Esophagus squamous epithelium (tissue), 5 donors: ENCODE results near the gene BBX. TPM values are rescaled to one million over a fixed set of nuclear protein-coding genes. Genes with fewer than 3 reads are reported as not detected.

Source experiments
- DNase-seq: peaks from one replicate; lab custom pipeline; 2025; lab: John Stamatoyannopoulos, UW
- H3K27ac ChIP-seq, 4 donors: fragments of 200-600 bp; sonication (generic); one replicate each; pipeline ENCODE4 v1.5.1; 2016 to 2019; ENCODE audit warnings: mild to moderate bottlenecking in 1 of 4
- H3K27me3 ChIP-seq, 4 donors: fragments of 200-600 bp; sonication (generic); 1 replicate in 3 of 4; 2 replicates in 1 of 4; pipeline versions ENCODE4 v1.5.1 to v1.6.0; 2017 to 2021; ENCODE audit warnings: antibody characterized with exemption in 1 of 4
- H3K36me3 ChIP-seq, 3 donors: fragments of 200-600 bp; sonication (generic); one replicate each; pipeline ENCODE4 v1.5.1; 2016 to 2019
- H3K4me1 ChIP-seq, 3 donors: fragments of 200-600 bp; sonication (generic); one replicate each; pipeline ENCODE4 v1.5.1; 2017 to 2019
- H3K4me3 ChIP-seq, 4 donors: fragments of 200-600 bp; sonication (generic); 1 replicate in 3 of 4; 2 replicates in 1 of 4; pipeline ENCODE4 v1.5.1; 2016 to 2019; ENCODE audit warnings: mild to moderate bottlenecking in 2 of 4, moderate library complexity in 1 of 4
- H3K9me3 ChIP-seq, 3 donors: fragments of 200-600 bp; sonication (generic); one replicate each; pipeline ENCODE4 v1.5.1; 2016 to 2019
- POLR2A ChIP-seq, 4 donors: fragments of 450-650 bp; IDR thresholded peaks; one replicate each; pipeline ENCODE4 v1.6.1; 2017; ENCODE audit warnings: antibody characterized with exemption in 4 of 4, mild to moderate bottlenecking in 4 of 4, moderate library complexity in 3 of 4
- WGBS, 2 donors: methylation state at CpG; one replicate each; pipeline ENCODE4 v1.1.5; 2018; 5-methylcytosine and 5-hydroxymethylcytosine counted together
- intact Hi-C: fragments of 100-400 bp; cut with DNase I; formaldehyde crosslinking; loops from one replicate; pipeline ENCODE4 v1.15.0; 2022
- total RNA-seq, 4 donors: library from RNA; depleted of rRNA; stranded (reverse); fragments of >200 nt; gene quantifications; one replicate each; pipeline ENCODE4 v1.1.0, GENCODE V29; 2016
- TF ChIP-seq, protein P1 (sequence below), 6 experiments: fragments of 450-650 bp in 4 of 6; fragments of 200-600 bp in 2 of 6; sonication (generic) in 2 of 6; IDR thresholded peaks; one replicate each; pipeline ENCODE4 v1.5.1; 2016 to 2019; ENCODE audit warnings: antibody characterized with exemption in 6 of 6, mild to moderate bottlenecking in 4 of 6, moderate library complexity in 4 of 6
- donor health status: DM: yes; HTN: yes; CAD: no.

BBX gene
- total RNA-seq, 4 donors from 2014 or later = 12.5 to 49.5 (median 35.8) TPM

DNA sequence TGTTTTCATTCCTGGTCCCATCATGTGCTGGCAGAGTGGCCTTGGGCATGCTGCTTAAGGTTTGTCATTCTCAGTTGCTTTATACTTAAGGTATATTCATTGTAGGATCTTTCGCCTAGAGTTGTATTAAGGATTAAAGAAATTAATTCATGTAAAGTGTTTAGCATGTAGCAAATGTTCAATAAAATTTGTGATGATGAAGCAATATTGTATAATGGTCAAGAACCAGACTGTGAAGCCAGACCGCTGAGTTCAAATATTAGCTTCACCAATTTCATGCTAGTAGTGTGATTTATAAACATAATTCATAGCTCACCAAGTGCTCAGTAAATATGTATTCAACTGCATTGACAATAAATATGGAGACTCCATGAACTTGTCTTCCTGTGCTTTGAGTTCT lies 178.5 kb downstream of the BBX start:
- Histone ChIP-seq H3K4me3 (no peak overlapping the region), H3K27ac (no peak overlapping the region), H3K36me3 (no peaks in the 10 kb centered on the region), H3K4me1 (peaks cover 0 to 24% (median 0%) of the 10 kb centered on the region in 3 donors), H3K9me3 (no peaks in the 10 kb centered on the region), H3K27me3 (no peaks in the 10 kb centered on the region)
- DNase-seq = no peak
- WGBS, 2 donors = 89 to 94% methylated on average over 2 of the region's 2 CpGs
- no peak for TF ChIP-seq POLR2A (IDR thresholded peaks at IDR 0.05)
- TF ChIP-seq, protein P1, sequence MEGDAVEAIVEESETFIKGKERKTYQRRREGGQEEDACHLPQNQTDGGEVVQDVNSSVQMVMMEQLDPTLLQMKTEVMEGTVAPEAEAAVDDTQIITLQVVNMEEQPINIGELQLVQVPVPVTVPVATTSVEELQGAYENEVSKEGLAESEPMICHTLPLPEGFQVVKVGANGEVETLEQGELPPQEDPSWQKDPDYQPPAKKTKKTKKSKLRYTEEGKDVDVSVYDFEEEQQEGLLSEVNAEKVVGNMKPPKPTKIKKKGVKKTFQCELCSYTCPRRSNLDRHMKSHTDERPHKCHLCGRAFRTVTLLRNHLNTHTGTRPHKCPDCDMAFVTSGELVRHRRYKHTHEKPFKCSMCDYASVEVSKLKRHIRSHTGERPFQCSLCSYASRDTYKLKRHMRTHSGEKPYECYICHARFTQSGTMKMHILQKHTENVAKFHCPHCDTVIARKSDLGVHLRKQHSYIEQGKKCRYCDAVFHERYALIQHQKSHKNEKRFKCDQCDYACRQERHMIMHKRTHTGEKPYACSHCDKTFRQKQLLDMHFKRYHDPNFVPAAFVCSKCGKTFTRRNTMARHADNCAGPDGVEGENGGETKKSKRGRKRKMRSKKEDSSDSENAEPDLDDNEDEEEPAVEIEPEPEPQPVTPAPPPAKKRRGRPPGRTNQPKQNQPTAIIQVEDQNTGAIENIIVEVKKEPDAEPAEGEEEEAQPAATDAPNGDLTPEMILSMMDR (IDR thresholded peaks at IDR 0.05) = no peak
- intact Hi-C loops = no loop called here

DNA sequence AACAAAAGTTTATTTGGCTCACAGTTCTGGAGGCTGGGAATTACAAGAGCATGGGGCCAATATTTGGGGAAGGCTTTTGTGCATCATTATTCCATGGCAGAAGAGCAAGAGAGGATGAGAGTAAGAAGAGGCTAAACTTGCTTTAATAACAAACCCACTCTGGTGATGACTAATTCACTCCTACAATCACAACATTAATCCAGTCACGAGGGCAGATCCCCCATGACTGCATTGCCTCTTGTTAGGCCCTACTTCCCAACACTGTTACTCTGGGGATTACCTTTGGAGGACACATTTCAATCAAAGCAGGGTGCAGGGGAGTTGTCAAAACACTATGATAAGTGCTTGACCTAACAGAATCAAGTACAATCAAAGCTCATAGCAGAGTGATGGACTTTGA lies 181.7 kb downstream of the BBX start:
- WGBS, 2 donors = 0 to 32% methylated on average over 1 of the region's 1 CpG
- H3K27me3 ChIP-seq = no peaks in the 10 kb centered on the region

DNA sequence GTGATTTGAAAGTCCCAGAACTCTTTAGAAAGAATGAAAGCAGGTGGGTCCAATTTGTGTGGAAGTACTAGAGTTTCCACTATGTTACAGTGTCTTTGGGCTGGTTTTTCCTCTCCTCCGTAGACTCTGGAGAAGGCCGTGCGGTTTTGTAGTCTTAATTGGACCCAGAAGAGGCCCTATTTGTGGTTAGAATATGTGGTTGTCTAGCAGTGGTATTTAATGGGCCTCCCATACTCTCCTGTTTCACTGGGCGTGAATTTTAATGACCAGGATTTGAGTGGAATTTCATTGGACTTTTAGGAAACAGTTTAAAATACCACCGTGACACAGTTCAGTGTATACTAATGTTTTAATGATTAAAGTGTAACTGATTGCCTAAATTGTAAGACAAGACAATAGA lies 182.3 kb downstream of the BBX start:
- Histone ChIP-seq H3K36me3 (no peaks in the 10 kb centered on the region), H3K27ac (no peak overlapping the region), H3K9me3 (no peaks in the 10 kb centered on the region), H3K4me1 (peaks cover 0 to 2% (median 0%) of the 10 kb centered on the region in 3 donors), H3K4me3 (no peak overlapping the region), H3K27me3 (no peaks in the 10 kb centered on the region)
- intact Hi-C loops = no loop called here
- DNase-seq = no peak
- TF ChIP-seq, protein P1 (IDR thresholded peaks at IDR 0.05) = no peak
- no peak for TF ChIP-seq POLR2A (IDR thresholded peaks at IDR 0.05)
- WGBS, 2 donors = 71% methylated on average over 5 of the region's 5 CpGs

More for the DNA sequence above, 181.7 kb downstream of the BBX start:
- TF ChIP-seq, protein P1 (IDR thresholded peaks at IDR 0.05) = no peak
- no peak for TF ChIP-seq POLR2A (IDR thresholded peaks at IDR 0.05)
- no peaks in the 10 kb centered on the region for H3K9me3 ChIP-seq
- H3K36me3 ChIP-seq = no peaks in the 10 kb centered on the region
- no peak overlapping the region for H3K4me3 ChIP-seq
- no peak overlapping the region for H3K27ac ChIP-seq
- intact Hi-C loops = no loop called here
- H3K4me1 ChIP-seq = peaks cover 0 to 7% (median 0%) of the 10 kb centered on the region in 3 donors
- no peak for DNase-seq

DNA sequence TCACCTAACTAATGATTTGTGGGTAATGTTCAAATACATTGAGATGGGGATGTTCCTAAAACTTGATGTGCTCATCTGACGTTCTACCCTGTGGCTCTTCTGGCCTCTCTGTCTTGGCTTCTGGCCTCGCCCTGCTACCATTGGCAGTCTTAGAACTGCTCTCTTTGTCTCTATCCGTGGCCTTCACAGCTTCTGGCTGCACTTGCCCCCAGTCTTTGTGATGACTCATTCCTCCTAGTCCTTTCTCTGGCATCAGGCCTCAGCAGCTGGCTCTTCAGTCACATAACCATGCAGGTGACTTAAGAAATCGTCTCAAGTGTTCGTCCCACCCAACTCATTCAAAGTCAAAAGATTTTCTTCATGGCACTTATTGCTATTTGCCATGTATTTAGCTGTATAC lies 188.1 kb downstream of the BBX start:
- TF ChIP-seq, protein P1 (IDR thresholded peaks at IDR 0.05) = no peak
- TF ChIP-seq POLR2A (IDR thresholded peaks at IDR 0.05) = no peak

DNA sequence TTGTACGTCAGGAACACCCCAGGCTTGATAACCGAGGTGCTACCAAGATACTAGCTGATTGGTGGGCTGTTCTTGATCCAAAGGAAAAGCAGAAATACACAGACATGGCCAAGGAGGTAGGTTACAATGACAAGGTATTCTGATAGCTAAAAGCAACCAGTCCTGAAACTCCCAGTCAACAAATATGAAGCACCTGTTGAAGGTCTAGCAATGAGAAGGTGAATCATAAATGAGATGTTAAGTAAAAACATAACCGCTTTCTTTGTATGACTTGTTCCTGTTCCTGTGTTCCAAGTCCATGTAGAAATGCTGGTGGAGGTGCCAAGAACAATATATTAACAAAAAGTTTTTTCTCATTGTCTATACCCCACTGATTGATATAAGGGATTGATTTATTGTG lies 194.0 kb downstream of the BBX start:
- Histone ChIP-seq H3K27me3 (no peaks in the 10 kb centered on the region), H3K4me3 (no peak overlapping the region), H3K9me3 (no peaks in the 10 kb centered on the region), H3K4me1 (no peaks in the 10 kb centered on the region), H3K27ac (no peak overlapping the region), H3K36me3 (peaks cover 0 to 40% (median 0%) of the 10 kb centered on the region in 3 donors)
- TF ChIP-seq, protein P1 (IDR thresholded peaks at IDR 0.05) = no peak
- no peak for TF ChIP-seq POLR2A (IDR thresholded peaks at IDR 0.05)
- DNase-seq = no peak
- WGBS, 2 donors = 85 to 89% methylated on average over 3 of the region's 3 CpGs
- intact Hi-C loops = no loop called here

More for the DNA sequence above, 188.1 kb downstream of the BBX start:
- no peaks in the 10 kb centered on the region for H3K9me3 ChIP-seq
- H3K4me3 ChIP-seq = no peak overlapping the region
- peaks cover 0 to 11% (median 0%) of the 10 kb centered on the region in 3 donors for H3K4me1 ChIP-seq
- no peaks in the 10 kb centered on the region for H3K27me3 ChIP-seq
- H3K27ac ChIP-seq = no peak overlapping the region
- intact Hi-C loops = no loop called here
- DNase-seq = no peak
- 31 to 49% methylated on average over 5 of the region's 5 CpGs for WGBS, 2 donors
- peaks cover 0 to 39% (median 0%) of the 10 kb centered on the region in 3 donors for H3K36me3 ChIP-seq
